GM12874 (cell line): ENCODE data around the gene MPPED1.

ENCODE experiments used
- TF ChIP-seq, protein P1 (sequence below): IDR thresholded peaks from 2 replicates; pipeline ENCODE4 v1.5.1; 2011; ENCODE audit warnings: low read depth, mild to moderate bottlenecking, control low read depth, low read length, moderate library complexity; ENCODE audit not compliant: insufficient read depth

MPPED1 gene

DNA sequence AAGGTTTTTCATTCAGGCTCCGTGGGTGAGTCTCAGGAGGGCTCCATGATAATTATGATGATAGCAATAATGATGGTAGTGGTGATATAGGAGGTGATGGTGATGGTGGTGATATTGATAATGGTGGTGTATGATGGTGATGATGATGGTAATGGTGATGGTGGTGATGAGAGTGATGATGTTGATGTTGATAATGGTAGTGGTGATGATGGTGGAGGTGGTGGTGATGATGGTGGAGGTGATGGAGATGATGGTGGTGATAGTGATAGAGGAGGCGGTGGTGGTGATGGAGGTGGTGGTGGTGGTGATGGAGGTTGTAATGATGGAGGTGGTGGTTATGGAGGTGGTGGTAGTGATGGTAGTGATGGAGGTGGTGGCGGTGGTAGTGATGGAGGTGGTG lies 79.4 kb downstream of the MPPED1 start:
- TF ChIP-seq, protein P1, sequence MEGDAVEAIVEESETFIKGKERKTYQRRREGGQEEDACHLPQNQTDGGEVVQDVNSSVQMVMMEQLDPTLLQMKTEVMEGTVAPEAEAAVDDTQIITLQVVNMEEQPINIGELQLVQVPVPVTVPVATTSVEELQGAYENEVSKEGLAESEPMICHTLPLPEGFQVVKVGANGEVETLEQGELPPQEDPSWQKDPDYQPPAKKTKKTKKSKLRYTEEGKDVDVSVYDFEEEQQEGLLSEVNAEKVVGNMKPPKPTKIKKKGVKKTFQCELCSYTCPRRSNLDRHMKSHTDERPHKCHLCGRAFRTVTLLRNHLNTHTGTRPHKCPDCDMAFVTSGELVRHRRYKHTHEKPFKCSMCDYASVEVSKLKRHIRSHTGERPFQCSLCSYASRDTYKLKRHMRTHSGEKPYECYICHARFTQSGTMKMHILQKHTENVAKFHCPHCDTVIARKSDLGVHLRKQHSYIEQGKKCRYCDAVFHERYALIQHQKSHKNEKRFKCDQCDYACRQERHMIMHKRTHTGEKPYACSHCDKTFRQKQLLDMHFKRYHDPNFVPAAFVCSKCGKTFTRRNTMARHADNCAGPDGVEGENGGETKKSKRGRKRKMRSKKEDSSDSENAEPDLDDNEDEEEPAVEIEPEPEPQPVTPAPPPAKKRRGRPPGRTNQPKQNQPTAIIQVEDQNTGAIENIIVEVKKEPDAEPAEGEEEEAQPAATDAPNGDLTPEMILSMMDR, result no peak

DNA sequence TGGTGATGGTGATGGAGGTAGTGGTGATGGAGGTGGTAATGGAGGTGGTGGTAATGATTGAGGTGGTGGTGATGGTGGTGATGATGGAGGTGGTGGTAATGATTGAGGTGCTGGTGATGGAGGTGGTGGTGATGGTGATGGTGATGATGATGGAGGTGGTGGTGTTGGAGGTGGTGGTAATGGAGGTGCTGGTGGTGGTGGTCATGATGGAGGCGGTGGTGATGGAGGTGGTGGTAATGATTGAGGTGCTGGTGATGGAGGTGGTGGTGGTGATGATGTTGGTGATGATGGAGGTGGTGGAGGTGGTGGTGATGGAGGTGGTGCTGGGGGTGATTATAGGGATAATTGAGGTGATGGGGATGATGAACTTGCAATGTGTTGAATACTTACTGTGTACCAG lies 79.9 kb downstream of the MPPED1 start:
- TF ChIP-seq, protein P1, result no peak

DNA sequence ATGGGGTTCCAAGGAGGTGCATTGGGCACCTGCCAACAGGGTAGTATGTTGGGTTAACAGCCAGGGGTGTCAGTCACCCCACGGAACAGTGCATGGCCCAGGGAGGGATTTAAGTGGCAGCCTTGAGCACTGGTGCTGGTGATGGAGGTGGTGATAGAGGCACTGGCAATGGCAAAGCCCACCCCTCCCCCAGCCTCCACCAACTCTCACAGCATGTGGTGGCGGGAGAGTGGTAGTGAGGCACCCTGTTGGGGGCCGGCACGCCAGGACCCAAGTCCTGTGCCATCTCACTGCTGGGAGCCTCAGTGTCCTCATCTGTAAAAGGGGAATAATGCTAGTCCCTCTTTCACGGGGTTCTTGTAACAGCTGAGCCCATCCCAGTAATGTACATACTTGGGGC lies 81.5 kb downstream of the MPPED1 start:
- TF ChIP-seq, protein P1, result no peak

DNA sequence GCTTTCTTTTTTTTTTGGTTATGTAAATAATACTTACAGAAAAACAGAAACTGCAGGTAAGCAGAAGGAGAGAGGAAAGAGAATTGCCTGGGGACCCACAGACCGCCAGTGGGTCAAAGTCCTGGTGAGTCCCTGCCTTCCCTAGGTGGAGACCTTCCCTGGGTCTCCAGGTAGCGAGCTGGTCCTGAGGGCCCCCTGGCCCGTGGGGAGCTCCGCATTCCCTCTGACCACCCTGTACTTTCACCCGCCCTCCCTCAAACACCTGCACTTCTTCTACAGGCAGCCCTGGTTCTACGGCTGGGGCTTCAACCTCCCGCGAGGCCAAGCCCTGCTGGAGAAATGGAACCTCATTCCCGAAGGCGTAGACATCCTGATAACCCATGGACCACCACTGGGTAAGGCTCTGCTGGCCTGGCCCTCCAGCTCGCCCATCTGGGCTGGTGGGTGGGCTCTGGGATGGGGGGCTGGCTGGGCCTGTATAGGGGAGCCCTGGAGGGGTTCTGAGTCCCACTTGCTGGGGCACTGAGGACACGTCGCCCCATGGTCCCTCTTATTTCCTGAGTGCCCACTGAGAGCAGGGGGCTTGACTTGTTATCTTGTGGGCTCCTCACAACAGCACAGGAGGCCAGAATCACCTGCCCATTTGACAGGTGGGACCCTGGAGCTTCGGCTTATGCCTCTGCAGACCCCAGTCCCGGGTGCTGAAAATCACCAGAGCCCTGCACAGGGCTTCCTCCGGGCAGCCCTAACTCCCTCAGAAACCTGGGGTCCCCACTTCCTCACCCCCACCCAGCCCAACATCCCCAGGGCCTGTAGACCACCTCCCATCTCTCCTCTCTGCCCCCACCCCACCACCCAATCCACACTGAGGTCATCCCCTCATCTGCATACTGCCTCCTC lies 86.4 kb downstream of the MPPED1 start:
- TF ChIP-seq, protein P1, result no peak

DNA sequence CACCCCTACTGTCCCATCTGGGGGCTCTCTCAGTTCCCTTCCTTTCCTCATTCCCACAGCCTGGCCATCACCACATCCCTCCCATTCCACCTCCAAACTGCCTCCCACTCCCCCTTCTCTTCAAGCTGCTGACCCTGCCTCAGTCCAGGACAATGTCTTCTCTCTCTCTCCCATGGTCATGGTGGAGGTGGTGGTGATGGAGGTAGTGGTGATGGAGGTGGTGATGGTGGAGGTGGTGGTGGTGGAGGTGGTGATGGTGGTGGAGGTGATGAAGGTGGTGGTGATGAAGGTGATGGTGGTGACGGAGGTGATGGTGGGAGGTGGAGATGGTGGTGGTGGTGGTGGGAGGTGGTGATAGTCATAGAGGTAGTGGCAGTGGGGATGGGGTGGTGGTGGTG lies 87.0 kb downstream of the MPPED1 start:
- TF ChIP-seq, protein P1, result no peak

DNA sequence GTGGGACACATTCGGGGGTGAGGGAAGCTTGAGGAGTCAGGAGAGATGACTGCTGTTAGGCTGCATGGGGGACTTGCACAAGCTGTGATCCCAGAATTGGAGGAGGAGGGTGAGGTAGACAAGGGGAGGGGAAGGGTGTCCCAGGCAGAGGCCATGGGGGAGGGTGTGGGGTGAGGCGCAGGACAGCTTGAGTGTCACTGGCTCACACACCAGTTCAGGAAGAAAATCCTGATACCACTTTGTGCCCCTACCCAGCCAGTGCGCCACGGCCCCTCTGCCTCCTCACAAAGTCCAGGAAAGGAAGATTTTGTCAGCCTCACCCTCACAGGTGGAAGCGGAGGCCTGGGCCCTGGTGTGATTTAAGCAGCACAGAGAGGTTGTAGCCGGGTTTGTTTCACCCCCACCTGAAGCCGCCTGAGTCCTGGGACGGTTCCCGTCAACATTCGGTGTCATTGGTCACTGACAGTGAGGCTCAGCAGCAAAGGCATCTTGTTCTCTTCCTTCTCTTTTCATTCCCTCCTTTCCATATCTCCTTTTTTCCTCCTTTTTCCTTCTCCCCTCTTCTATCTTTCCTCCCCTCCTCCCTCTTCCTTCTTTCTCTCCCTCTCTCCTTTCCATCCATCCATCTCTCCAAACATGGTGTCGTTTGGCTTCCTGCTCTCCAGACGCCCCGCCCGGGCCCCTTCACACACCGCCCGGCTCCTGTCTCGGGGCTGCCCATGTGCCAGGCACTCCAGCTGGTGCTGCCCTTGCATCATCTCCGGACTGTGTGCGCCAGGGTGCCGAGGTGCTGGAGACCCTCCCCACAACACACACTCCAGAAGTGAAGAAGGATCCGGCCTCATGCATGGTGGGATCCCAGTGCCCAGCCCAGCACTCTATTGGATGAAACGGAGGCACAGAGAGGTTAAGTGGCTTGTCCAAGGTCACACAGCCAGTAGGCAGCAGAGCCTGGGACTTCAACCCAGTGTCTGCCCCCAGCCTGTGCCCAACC lies 89.3 kb downstream of the MPPED1 start:
- TF ChIP-seq, protein P1, result no peak

DNA sequence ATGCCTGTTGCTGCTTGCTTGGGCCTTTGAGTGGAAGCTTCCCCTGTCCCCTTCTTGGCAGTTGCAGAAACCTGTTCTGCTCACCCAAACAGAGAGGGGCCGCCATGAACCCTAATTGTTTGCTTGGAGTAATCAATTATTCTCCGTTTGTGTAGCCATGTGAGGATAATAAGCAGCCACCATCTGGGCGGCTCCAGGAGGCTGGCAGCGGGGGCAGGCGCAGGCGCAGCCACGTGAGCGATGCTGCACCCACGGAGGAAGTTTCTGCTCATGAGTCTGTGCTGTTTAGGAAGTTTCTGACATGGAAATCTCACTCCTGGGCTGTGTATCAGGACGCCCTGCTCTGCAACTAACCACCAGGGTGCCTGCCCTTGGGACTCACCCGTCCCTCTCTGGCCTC lies 90.1 kb downstream of the MPPED1 start:
- TF ChIP-seq, protein P1, result no peak
